DOHH2 (cell line): Measurements from ENCODE around the gene MRS2.

Experiments used
- H3F3A ChIP-seq: fragments of 200-600 bp; sonication (generic), shearing (Covaris generic); 2 replicates; pipeline ENCODE4 v1.6.0; 2016; ENCODE audit warnings: antibody characterized with exemption, mild to moderate bottlenecking; ENCODE audit not compliant: control insufficient read depth, insufficient read depth
- H3K27ac ChIP-seq: fragments of 200-600 bp; sonication (generic); 2 replicates; pipeline ENCODE4 v1.5.1; 2014; ENCODE audit warnings: low read depth, mild to moderate bottlenecking, low read length, moderate library complexity
- H3K27me3 ChIP-seq: fragments of 200-600 bp; sonication (generic); 2 replicates; pipeline ENCODE4 v1.6.1; 2014; ENCODE audit warnings: mild to moderate bottlenecking, low read length, mixed read lengths; ENCODE audit not compliant: control insufficient read depth
- H3K36me3 ChIP-seq: fragments of 200-600 bp; sonication (generic); 2 replicates; pipeline ENCODE4 v1.6.1; 2014; ENCODE audit warnings: mild to moderate bottlenecking, low read length, moderate library complexity, mixed read lengths; ENCODE audit not compliant: control insufficient read depth
- H3K4me1 ChIP-seq: fragments of 200-600 bp; sonication (generic); 2 replicates; pipeline ENCODE4 v1.6.1; 2014; ENCODE audit warnings: mild to moderate bottlenecking, low read length, mixed read lengths; ENCODE audit not compliant: control insufficient read depth
- H3K4me2 ChIP-seq: fragments of 200-600 bp; sonication (generic); 2 replicates; pipeline ENCODE4 v1.6.0; 2014; ENCODE audit warnings: mild to moderate bottlenecking, low read length, moderate library complexity
- H3K4me3 ChIP-seq: fragments of 200-600 bp; sonication (generic); 2 replicates; pipeline ENCODE4 v1.5.1; 2014; ENCODE audit warnings: mild to moderate bottlenecking, low read length, mixed read lengths
- H3K79me2 ChIP-seq: fragments of 200-600 bp; sonication (generic); 2 replicates; pipeline ENCODE4 v1.6.1; 2014; ENCODE audit warnings: mild to moderate bottlenecking, low read length, mixed read lengths; ENCODE audit not compliant: control insufficient read depth
- H3K9me2 ChIP-seq: fragments of 200-600 bp; sonication (generic); replicated peaks from 2 replicates; pipeline ENCODE4 v1.6.1; 2014; ENCODE audit warnings: mild to moderate bottlenecking, low read length, mixed read lengths; ENCODE audit not compliant: control insufficient read depth
- H3K9me3 ChIP-seq: fragments of 200-600 bp; sonication (generic); 2 replicates; pipeline ENCODE4 v1.6.1; 2014; ENCODE audit warnings: antibody characterized with exemption, low read length, mixed read lengths; ENCODE audit not compliant: control insufficient read depth, insufficient read depth
- H4K20me1 ChIP-seq: fragments of 200-600 bp; sonication (generic); 2 replicates; pipeline ENCODE4 v1.6.0; 2014; ENCODE audit warnings: low read depth, mild to moderate bottlenecking, antibody characterized with exemption, low read length, moderate library complexity; ENCODE audit not compliant: control insufficient read depth, insufficient read depth
- CTCF ChIP-seq: fragments of 200-600 bp; sonication (generic); IDR thresholded peaks from one replicate; pipeline ENCODE4 v1.5.1; 2014; ENCODE audit warnings: antibody characterized with exemption, mild to moderate bottlenecking, low read depth, low read length; ENCODE audit not compliant: poor library complexity, severe bottlenecking
- EZH2phosphoT487 ChIP-seq: fragments of 200-600 bp; sonication (generic); IDR thresholded peaks from 2 replicates; pipeline ENCODE4 v1.6.1; 2017; ENCODE audit warnings: borderline replicate concordance, mild to moderate bottlenecking, antibody characterized with exemption, low read length, moderate library complexity, mixed read lengths

The MRS2 gene

DNA sequence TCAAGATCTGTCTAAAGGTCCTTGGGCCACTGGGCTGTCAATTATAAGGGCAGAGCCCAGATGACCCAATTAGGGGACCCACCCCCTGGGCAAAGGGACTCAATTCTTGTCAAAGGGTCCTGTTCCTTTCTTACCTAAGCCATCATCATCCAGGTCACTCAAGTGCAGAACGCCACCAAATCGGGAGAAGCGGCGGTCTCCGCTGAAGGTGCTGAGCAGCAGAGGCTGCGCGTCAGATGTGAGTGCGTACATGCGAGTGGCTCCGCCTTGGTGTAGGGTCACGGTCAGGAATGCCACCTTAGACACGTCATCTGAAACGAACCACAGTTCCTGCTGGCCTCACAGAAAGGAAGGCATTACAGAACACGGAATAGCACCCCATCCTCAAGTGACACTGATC is 34.2 kb downstream of the MRS2 start:
- Histone ChIP-seq H3K36me3 (no peaks in the 10 kb centered on the region), H3K9me3 (no peaks in the 10 kb centered on the region), H3K27ac (no peak overlapping the region)

GRCh38 chr6:24439858-24440539 is 37.3 kb downstream of the MRS2 start:
- no peak overlapping the region for H3K27ac ChIP-seq
- H3K9me3 ChIP-seq, result no peaks in the 10 kb centered on the region
- no peak overlapping the region for H3K4me3 ChIP-seq
- no peak for TF ChIP-seq EZH2phosphoT487
- no peak for TF ChIP-seq CTCF
- H3K79me2 ChIP-seq, result no peaks in the 10 kb centered on the region
- peaks cover 6% of the 10 kb centered on the region for H3K4me1 ChIP-seq
- no peaks in the 10 kb centered on the region for H4K20me1 ChIP-seq
- no peak overlapping the region for H3K4me2 ChIP-seq
- no peaks in the 10 kb centered on the region for H3K36me3 ChIP-seq
- no peaks in the 10 kb centered on the region for H3F3A ChIP-seq
- no peaks in the 10 kb centered on the region for H3K9me2 ChIP-seq
- H3K27me3 ChIP-seq, result no peaks in the 10 kb centered on the region

More for the DNA sequence above, 34.2 kb downstream of the MRS2 start:
- no peak for TF ChIP-seq EZH2phosphoT487
- TF ChIP-seq CTCF, result no peak
- H3K9me2 ChIP-seq, result no peaks in the 10 kb centered on the region
- H3K4me2 ChIP-seq, result no peak overlapping the region
- no peak overlapping the region for H3K4me3 ChIP-seq
- H3K27me3 ChIP-seq, result no peaks in the 10 kb centered on the region
- H4K20me1 ChIP-seq, result no peaks in the 10 kb centered on the region
- peaks cover 6% of the 10 kb centered on the region for H3K4me1 ChIP-seq
- H3K79me2 ChIP-seq, result no peaks in the 10 kb centered on the region
- H3F3A ChIP-seq, result no peaks in the 10 kb centered on the region

GRCh38 chr6:24440897-24441598 is 38.3 kb downstream of the MRS2 start:
- Histone ChIP-seq H3K27me3 (no peaks in the 10 kb centered on the region), H3K4me3 (no peak overlapping the region), H3F3A (no peaks in the 10 kb centered on the region), H3K36me3 (no peaks in the 10 kb centered on the region), H3K9me2 (no peaks in the 10 kb centered on the region), H3K27ac (no peak overlapping the region), H3K9me3 (no peaks in the 10 kb centered on the region), H3K4me2 (no peak overlapping the region), H3K4me1 (peaks cover 6% of the 10 kb centered on the region), H4K20me1 (no peaks in the 10 kb centered on the region), H3K79me2 (no peaks in the 10 kb centered on the region)
- no peak for TF ChIP-seq EZH2phosphoT487
- TF ChIP-seq CTCF, result no peak
